Measurements from ENCODE around the gene RAD51B. TPM values are rescaled to one million over a fixed set of nuclear protein-coding genes. Genes with fewer than 3 reads are reported as not detected.

Gene RAD51B
- total RNA-seq, 1 experiment from 2014 or later: 20.0 TPM

GRCh38 chr14:68131907-68132306, 312.3 kb downstream of the RAD51B start:
- no peak overlapping the region for H3K4me3 ChIP-seq (replicated peaks in 1 of 2; ENCODE audit: low read depth in 1 of 2, low read length in 2 of 2)
- ChIA-PET POLR2A (no interaction called here), CTCF (no interaction called here), RAD21 (ENCODE audit: low non-redundant PET in 1 of 2, low total read pairs in 2 of 2, uncharacterized antibody in 2 of 2, unreplicated experiment in 2 of 2) (no interaction called here)
- DNase-seq (ENCODE audit: low read depth, low spot score): no peak
- no peak overlapping the region for H3K9ac ChIP-seq (ENCODE audit: low read length)
- H3K4me2 ChIP-seq (ENCODE audit: low read length): no peak overlapping the region
- no peaks in the 10 kb centered on the region for H3K79me2 ChIP-seq (ENCODE audit: insufficient read depth, low read length)
- no peak for ATAC-seq
- peak overlapping the region; percentile 24; the same call in 1 of the 2 replicates for H3K27ac ChIP-seq (ENCODE audit: low read depth, low read length)
- no peaks in the 10 kb centered on the region for H3K36me3 ChIP-seq (ENCODE audit: control insufficient read depth in 1 of 2, insufficient read depth in 2 of 2, low read length in 2 of 2)
- no peak overlapping the region for H2AFZ ChIP-seq (ENCODE audit: low read depth, low read length, poor library complexity, severe bottlenecking)
- H3K27me3 ChIP-seq (ENCODE audit: insufficient read depth, low read length): no peaks in the 10 kb centered on the region
- TF ChIP-seq ZFX (IDR thresholded peaks at IDR 0.05): no peak
- no peak for TF ChIP-seq REST (IDR thresholded peaks at IDR 0.05; ENCODE audit: low read depth)
- TF ChIP-seq EGR1 (IDR thresholded peaks at IDR 0.05; ENCODE audit: low read depth): no peak
- TF ChIP-seq EZH2phosphoT487 (IDR thresholded peaks at IDR 0.05; ENCODE audit: borderline replicate concordance): no peak
- TF ChIP-seq MAX (IDR thresholded peaks at IDR 0.05): no peak
- no peak for TF ChIP-seq CEBPB (IDR thresholded peaks at IDR 0.05; ENCODE audit: low read depth)
- no peak for TF ChIP-seq SRF (IDR thresholded peaks at IDR 0.05; ENCODE audit: low read depth)
- no peak for TF ChIP-seq CBX3 (IDR thresholded peaks at IDR 0.05; ENCODE audit: low read depth)
- TF ChIP-seq POLR2AphosphoS5 (IDR thresholded peaks at IDR 0.05; ENCODE audit: low read depth, low read length): no peak
- TF ChIP-seq YY1 (IDR thresholded peaks at IDR 0.05; ENCODE audit: extremely low read depth, insufficient replicate concordance, low read depth, low read length): no peak
- no peaks in the 10 kb centered on the region for H4K20me1 ChIP-seq (ENCODE audit: insufficient read depth)
- no peaks in the 10 kb centered on the region for H3K9me2 ChIP-seq (ENCODE audit: insufficient read depth)
- BruUV-seq (replicated peaks): no TSS peak
- H3K4me1 ChIP-seq (ENCODE audit: control insufficient read depth in 1 of 2, insufficient read depth in 2 of 2, low read length in 2 of 2): peaks cover under 1 to 17% of the 10 kb centered on the region in 2 experiments
- intact Hi-C loops (cut with micrococcal nuclease): no loop called here
- H3K9me3 ChIP-seq (ENCODE audit: control insufficient read depth in 1 of 2, insufficient read depth in 1 of 2, low read depth in 1 of 2, low read length in 2 of 2): no peaks in the 10 kb centered on the region

Measured in HCT116 (cell line).